GM20000 (cell line): Measurements from ENCODE around the gene CDC73.
"Not testable (repeated sequence)": the region's sequence is repeated elsewhere in the genome, so short reads cannot be mapped to it uniquely, and the experiment has no call there.

Source experiments
- DNase-seq: peaks from one replicate; pipeline ENCODE4 v3.0.0; 2012; ENCODE audit warnings: low spot score
- TF ChIP-seq, protein P1 (sequence below): IDR thresholded peaks from 2 replicates; pipeline ENCODE4 v1.5.1; 2012; ENCODE audit warnings: mild to moderate bottlenecking, control low read depth; ENCODE audit errors: extremely low read depth, missing control alignments

The CDC73 gene

DNA sequence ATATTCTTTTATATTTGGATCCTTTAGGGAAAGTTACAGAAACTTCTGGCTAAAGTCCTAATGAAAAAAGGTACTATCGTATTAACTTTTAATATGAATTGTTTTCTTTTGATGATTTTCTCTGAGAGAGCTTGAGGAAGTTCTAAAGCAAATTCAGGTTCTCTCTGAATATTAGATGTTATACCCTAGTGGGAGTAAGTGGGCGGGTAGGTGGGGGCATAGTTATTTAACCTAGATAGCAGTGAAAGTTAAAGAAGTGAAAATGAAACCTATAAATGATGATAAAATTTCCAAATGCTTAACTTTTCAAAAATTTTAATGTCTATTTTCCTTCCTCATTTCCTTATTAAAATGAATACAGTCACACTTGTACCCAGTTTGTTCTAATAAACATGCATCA lies 90.8 kb downstream of the CDC73 start:
- TF ChIP-seq, protein P1, sequence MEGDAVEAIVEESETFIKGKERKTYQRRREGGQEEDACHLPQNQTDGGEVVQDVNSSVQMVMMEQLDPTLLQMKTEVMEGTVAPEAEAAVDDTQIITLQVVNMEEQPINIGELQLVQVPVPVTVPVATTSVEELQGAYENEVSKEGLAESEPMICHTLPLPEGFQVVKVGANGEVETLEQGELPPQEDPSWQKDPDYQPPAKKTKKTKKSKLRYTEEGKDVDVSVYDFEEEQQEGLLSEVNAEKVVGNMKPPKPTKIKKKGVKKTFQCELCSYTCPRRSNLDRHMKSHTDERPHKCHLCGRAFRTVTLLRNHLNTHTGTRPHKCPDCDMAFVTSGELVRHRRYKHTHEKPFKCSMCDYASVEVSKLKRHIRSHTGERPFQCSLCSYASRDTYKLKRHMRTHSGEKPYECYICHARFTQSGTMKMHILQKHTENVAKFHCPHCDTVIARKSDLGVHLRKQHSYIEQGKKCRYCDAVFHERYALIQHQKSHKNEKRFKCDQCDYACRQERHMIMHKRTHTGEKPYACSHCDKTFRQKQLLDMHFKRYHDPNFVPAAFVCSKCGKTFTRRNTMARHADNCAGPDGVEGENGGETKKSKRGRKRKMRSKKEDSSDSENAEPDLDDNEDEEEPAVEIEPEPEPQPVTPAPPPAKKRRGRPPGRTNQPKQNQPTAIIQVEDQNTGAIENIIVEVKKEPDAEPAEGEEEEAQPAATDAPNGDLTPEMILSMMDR, result no peak

DNA sequence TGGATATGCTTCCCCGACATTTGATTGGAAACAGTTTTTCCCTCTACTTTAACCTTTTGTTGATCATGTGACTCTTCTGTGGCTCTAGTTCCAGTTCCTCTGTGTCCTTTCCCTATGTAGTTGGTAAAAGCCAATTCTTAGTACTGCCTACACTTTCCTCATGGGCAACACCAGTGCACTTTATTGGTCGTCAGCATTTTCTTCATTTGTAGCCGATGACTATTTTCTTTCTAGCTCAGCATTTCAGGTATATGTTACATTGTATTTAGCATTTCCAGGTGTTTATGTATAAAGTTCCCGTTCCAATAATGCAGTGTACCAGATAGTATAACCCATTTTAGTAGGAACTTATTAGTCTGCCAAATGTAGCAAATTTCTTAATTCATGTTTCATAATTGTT lies 92.2 kb downstream of the CDC73 start:
- TF ChIP-seq, protein P1, result no peak

More for the DNA sequence above, 90.8 kb downstream of the CDC73 start:
- DNase-seq, result no peak

DNA sequence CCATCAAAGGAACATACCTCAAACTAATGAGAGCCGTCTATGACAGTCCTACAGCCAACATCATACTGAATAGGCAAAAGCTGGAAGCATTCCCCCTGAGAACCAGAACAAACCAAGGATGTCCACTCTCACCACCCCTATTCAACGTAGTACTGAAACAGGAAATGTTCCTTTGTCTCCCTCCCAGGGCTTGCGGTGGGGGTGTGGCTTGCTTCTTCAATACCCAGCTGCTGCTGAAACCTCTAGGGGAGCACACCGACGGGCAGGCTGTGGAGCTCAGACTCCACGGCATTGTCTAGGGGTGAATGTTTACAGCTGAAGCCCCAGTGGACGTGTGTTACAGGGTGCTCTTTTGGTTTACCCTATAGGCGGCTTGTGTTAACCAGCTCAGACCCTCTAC lies 95.1 kb downstream of the CDC73 start:
- DNase-seq, result no peak
- TF ChIP-seq, protein P1, result no peak

More for the DNA sequence above, 92.2 kb downstream of the CDC73 start:
- no peak for DNase-seq

DNA sequence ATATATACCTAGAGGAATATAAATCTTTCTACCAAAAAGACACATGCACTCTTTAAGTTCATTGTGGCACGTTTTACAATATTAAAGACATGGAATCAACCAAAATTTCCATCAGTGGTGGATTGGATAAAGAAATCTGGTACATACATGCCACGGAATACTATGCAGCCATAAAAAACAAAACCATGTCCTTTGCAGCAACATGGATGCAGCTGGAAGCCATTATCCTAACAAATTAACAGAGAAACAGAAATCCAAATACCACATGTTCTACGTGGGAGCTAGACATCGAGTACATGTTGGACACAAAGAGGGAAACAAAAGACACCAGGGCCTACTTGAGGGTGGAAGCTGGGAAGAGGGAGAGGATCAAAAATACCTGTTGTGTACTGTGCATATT lies 97.6 kb downstream of the CDC73 start:
- no peak for DNase-seq

DNA sequence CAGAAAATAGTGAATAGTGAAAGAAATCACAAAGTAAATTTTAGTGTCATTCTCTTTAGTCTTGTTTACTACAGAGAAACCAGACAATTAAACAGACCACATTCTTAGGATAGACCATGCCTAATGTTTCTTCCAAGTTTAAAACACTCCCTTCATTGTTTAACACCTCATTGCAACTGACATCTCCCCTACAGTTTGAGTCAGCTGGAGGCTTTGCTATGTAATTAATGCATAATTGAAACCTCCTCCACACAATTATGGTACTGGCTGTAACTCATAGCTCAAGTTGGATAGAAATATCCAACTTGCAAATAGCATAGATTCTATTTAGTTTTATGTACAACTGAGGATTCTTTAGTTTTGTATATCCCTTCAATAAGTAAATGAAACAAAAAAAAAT lies 99.8 kb downstream of the CDC73 start:
- TF ChIP-seq, protein P1, result no peak
- no peak for DNase-seq

More for the DNA sequence above, 97.6 kb downstream of the CDC73 start:
- TF ChIP-seq, protein P1, result no peak

DNA sequence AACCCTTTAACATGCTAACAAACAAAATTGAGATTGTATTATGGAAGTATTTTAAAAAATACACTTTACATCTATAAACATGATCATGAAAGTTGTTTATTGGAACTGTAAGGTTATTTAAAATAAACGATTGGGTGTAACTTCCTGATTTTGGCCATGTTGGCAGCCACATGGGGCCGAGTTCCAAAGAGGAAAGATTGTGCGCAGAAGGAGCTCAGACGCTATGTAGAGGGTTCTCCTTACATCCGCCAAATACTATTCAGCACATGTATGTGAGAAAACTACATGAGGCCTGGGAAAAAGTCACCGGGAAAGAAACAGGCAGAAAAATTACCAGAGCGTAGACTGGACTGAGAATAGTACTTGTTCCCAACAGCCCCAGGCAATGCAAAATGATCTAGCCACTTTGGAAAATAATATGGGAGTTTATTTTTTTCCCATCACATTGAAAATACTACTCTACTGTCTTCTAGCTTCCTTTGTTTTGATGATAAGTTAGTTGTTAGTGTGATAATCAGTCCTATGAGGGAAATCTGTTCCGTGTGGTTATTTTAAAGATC lies 100.3 kb downstream of the CDC73 start:
- no peak for DNase-seq
- TF ChIP-seq, protein P1, result no peak

DNA sequence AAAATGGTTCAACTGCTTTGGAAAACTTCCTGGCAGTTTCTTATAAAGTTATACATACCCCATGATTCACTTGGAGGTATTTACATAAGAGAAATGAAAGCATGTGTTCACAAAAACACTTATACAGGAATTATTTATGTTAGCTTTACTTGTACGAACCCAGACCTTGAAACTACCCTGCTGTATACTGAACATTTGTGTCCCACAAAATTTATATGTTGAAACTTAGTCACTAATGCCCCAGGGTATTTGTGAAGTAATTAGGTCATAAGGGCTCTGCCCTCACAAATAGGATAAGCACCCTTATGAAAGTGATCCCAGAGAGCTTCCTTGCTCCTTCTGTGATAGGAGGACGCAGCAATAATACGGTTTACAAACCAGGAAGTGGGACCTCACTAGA lies 107.3 kb downstream of the CDC73 start:
- TF ChIP-seq, protein P1, result no peak
- DNase-seq, result no peak

DNA sequence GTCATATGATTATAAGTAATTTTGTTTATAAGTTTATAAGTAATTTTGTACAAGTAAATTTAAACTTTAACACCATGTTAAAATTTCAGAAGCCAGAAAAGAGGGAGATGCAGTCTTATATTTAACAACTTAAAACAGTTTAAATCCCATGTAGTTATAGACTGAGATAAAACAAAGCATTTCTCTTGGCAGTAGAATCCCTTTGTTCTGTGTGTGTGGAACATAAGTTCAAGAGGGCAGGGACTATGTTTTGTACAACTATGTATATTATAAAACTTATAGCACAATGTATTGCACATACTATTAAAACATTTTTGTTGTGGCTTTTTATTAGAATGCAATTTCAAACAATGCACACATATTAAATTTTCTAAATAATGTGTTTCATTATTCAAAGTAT lies 109.3 kb downstream of the CDC73 start:
- not testable (repeated sequence) for DNase-seq
